Stimulated activated naive CD4-positive, alpha-beta T cell treated with Interleukin-2 at 50 U/mL for 16 hours (primary cell): ENCODE measurements around the gene FSCN2.

Source experiments
- DNase-seq: peaks from one replicate; lab custom pipeline; 2025; lab: John Stamatoyannopoulos, UW

FSCN2 gene, protein sequence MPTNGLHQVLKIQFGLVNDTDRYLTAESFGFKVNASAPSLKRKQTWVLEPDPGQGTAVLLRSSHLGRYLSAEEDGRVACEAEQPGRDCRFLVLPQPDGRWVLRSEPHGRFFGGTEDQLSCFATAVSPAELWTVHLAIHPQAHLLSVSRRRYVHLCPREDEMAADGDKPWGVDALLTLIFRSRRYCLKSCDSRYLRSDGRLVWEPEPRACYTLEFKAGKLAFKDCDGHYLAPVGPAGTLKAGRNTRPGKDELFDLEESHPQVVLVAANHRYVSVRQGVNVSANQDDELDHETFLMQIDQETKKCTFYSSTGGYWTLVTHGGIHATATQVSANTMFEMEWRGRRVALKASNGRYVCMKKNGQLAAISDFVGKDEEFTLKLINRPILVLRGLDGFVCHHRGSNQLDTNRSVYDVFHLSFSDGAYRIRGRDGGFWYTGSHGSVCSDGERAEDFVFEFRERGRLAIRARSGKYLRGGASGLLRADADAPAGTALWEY

DNA sequence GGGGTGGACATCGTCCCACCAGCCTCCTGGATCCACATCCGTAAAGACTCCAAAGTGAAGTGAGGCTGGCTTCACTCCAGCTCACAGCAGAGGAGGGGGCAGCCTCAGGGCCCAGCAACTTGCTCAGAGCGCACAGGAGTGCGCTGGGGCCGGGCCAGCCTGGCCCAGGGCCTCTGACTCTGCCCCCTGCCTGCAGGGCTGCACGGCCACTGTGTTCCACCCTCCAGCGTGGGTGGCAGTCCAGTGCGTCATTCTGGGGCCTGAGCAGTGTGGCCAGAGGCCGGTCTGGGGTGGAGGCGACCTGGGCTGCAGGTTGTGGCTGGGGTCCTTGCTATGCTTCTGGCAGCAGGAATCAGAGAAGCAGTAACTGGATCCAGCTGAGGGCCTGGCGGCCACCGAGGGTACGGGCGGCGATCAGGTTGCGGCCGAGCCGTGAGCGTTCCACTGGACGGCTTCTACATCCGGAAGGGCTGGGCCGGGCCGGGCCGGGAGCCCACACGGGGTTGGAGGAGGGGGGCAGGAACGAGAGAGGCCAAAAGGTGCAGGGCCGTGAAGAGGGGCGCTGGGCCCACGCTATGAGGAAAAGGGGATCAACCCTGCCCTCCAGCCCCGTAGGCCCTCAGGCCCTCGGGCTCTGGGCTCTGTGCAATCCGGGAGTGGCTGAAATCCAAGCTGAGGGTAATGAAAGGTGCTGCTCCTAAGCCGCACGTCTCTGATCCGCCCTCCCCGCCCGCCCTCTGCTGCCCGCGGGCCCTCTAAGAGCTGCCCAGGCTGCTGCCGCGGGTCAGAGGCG, at the start of gene FSCN2:
FSCN2 (plus strand) TSS at position 787 of the 793 bp plus-strand sequence. CDS start 155 bp downstream, outside the sequence.
- no peak for DNase-seq

DNA sequence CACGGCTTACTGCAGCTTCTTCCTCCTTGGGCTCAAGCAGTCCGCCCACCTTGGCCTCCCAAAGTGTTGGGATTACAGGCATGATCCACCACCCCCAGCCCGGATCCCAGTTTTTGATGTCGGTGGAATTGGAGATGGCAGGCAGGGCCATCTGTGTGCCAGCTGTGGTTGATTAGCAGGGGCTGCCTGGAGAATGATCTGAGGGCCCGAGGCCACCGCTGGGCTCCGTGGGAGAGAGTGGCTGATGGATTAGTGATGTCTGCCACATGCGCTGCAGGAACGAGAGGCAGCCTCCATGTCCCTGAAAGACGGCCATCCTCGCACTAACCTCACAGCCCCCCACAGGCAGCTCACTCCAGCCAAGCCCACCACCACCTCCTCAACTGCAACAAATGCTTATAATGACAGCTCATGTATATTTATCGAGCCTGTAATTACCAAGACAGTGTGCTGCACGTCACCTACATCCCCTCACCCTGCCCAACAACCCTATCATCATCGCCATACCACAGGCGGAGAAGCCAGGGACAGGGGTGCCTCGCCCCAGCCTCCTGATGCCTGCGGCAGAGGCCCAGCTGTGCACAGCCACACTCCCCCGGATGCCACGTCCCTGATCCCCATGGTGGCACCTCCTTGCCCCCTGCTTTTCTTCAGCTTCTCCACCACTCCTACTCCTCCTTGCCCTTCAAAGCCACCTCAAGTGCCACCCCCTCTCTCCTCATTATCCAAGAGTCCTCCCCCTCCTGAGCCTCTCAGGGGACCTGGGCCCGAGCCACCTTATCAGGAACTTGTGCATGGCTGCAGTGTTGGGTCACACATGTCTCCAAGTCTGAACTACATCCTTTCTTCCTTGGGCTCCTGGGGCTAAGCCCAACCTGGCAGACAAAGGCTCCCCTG, 48.8 kb upstream of the FSCN2 start:
- no peak for DNase-seq

DNA sequence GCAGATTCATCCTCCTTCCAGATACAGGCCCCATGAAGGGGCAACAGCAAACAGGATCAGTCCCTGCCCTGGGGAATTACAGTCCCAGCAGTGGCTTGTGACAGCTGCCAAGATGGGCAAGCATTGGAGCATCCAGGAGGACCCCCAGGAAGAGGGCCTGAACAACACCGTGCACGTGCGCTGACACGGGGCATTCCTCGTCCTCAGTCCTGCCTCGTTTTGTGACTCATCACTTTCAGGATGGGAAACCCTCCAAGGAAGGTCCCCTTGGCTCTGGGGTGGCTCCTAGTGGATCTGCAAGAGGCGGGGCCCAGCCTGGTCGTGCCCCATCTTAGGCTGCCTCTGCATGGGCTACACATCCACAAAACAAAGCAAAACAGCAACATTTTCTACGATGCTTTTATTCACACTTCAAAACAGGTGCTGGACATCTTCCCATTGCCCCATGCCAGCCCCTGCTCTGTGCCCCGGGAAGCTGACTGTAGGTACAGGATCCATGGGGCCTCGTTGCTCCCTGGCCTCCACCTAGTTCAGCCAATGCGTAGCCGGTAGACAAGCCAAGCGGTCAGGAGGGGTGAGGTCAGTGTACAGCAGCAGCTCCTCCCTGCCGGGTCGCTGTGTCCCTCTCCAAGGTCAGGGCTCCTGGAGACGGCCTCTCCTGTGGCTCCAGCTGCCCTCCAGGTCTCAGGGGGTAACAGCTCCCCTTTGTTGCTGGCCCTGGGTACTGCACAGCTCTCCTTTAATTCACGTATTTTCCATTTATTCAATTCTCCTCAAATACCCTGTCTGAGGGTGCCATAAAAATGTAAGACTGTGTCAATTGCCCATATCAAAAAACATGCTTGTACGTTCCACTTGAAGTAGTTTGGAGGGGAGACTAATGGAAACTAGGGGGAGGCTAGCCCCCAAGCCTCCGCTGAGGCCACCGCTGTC, 47.8 kb upstream of the FSCN2 start:
- DNase-seq = no peak

DNA sequence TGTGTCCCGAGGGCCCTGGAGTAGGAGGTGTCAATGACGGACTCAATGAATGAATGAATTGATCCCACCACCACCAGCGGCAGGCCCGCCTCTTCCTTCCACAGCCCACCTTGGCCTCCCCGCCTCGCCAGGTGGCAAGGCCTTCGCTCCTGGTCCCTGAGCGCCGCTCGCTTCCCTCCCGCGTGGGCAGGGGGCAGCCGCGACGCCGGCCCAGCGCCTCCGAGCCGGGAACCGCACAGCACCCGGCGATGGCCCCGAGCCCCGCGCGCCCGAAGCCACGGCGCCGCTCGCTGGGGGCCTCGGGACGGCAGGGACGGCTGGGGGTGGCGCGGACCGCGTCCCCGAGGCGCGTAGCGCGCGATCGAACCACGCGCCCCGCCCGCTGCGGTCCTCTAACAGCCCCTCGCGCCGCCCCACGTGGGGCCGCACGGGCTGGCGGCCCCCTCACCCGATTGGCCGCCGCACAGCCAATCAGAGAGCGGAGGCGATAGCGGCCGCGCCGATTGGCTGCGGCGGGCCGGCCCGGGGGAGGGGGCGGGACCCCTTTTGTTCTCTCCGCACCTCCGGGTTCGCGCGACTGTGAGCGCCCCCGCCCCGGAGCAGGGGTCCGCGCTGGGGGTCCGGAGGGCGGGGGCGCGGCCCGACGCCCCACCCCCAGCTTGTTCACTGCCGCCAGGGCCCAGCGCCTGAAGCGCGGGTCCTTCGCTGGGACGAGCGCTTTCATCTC, 46.9 kb upstream of the FSCN2 start:
- peak; percentile 28 for DNase-seq

DNA sequence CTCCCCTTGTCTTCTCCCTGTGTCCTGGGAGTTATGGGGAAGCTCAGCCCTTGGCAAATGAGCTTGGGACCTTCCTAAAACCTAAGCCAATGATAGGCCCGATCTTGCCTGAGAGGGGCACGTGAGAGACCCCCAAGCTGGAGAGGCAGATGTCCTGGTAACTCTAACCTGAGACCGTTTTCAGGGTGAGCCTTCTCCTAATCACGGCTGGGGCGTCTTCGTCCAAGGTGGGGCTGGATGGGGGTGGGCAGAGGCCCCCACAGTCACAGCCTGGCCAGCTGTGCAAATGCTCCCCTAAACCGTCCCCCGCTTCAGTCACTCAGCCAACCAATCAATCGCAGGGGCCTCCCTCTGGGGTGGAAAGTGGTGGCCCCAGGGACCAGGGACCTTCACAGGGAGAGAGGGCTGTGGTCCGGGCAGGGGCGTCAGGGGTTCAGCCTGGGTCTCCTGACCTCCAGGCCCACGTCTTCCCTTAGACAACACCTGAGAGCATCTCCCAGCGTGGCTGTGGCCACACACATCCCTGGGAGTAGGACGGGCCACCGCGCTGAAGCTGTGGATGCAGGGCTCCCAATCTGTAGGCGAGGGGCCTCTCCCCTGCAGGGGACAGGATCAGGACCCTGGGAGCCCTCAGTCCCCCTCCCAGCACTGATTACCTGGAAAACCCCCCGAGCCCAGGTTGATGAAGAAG, 46.2 kb upstream of the FSCN2 start:
- no peak for DNase-seq

DNA sequence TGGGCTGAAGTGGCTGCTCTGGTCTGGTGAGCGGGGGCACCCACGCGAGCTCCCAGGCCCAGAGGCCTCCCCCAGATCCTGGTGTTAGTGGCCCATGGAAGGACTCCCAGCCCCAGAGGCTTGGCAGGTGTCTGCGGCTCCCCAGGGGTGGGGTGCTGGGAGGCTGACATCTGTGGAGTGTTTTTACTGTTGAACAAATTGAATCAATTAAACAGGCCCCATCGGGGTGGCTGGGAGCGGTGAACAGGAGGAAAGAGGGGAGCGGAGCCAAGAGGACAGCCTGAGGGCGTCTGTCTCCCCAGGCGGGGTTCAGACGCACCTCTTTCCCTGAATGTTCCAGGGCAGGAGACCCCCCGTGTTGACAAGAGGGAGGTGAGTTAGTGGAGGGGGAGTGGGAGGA, 45.5 kb upstream of the FSCN2 start:
- no peak for DNase-seq

DNA sequence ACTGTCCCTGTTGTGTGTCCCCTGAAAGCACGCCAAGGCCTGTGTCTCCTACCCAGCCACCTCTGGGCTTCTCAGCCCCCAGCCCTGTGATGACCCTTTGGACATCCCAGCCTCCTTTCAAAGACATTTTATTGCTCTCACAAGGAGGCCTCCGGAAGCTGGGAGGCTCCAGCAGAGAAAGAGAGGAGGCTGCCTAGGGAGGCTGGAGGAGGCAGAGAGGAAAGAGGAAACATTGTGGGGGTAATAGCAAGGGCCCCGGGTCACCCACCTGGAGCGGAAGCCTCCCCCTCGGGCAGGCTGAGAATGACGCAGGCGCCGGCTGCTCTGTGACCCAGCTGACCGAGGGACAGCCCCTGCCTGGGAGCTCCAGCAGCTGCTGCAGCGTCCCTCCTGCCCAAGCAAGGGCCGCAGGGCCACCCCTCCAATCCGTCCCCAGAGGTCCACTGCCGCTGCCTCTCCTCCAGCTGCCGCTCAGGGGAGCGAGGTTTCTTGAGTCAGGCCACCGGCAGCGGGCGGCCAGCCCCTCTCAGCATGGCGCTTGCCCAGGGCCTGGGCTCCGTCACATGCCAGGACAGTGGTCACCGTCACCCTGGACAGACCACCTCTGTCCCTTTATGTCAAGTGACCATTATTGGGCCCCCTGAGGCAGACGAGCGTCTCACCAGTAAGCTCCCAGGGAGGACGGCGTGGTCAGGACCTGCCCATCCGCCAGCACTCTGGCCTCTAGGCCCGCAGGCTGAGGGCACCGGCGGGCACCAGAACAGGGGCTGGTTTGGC, 44.9 kb upstream of the FSCN2 start:
- no peak for DNase-seq

DNA sequence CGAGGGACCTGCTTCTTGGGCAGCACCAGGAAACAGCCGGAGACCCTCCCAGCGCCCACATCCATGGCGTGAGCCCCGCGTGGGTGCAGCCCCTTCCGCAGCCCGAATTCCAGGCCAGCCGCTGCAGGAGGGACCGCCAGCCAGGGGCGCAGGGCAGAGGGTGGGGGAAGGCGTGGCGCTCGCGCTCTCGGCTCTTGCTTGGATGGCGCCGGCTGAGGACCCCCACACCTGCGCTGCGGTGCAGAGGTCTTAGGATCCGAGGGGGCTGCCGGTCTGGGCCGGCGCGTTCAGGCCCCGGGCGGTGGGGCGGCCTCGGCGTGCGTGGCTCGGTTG, 44.3 kb upstream of the FSCN2 start:
- no peak for DNase-seq

DNA sequence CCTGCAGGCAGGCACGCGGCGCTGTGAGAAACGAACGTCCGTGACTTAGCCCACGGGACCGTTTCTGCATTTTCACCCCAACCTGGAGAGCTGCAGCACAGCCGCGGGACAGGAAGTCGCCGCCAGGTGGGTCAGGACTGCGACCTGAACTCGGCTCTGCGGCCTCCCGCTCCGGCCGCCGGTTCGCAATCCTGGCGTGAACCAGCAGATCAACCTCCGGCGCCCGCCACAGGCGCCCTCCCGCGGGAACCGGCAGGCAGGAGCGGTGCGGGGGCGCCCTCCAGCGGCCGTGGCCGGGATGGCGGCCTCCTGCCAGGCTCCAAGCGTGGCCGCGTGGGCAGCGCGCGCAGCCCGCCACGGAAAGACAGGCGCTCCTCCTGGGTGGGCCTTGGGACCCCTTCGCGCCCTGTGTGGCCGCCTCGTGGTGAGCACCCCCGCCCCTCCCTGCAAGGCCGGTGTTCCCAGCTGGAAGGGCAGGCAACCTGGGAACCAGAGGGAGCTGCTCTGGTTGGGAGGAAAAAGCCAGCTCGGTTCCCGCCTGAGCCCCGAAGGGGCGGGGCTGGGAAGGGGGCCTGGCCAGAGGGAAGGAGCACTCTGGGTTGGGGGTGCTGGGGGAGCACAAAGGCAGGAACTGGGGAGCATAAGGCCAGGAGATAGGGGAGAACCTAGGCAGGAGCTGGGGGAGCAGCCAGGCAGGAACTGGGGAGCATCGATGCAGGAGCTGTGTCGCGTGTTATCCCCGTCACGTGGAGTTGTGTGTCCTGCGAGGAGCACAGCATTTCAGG, 43.8 kb upstream of the FSCN2 start:
- DNase-seq = peak; percentile 82

DNA sequence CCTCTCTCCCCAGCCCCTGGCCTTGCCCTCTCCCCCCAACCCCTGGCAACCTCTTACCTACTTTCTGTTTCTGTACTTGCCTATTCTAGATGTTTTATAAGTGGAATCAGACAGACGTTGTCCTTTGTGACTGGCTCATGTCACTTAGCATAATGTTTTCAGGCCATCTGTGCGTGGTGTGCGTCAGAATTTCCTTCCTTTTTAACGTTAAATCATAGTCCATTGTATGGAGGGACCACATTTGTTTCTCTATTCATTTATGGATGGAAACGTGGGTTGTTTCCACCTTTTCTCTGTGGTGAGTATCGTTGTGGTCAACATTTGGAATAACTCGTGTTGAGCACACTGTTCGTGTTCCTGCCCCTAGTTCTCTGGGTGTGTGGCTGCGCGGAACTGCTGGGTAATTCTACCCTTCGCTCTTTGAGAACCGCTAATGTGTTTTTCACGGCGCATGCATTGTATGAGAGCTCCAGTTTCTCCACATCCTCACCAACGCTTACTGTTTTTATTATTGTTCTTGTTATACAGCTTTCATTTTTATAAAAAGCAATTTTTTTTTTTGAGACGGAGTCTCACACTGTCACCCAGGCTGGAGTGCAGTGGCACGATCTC, 41.9 kb upstream of the FSCN2 start:
- DNase-seq = no peak

DNA sequence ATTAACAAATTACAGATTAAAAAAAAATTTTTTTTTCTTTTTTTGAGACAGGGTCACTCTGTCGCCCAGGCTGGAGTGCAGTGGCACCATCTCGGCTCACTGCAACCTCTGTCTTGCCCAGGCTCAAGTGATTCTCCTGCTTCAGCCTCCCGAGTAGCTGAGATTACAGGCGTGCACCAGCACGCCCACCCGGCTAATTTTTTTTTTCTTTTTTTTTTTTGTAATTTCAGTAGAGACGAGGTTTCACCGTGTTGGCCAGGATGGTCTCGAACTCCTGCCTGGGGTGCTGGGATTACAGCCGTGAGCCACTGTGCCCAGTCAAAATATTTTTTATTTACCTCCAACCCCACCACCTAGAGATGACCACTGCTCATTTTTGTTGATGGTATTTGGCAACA, 41.1 kb upstream of the FSCN2 start:
- DNase-seq = no peak

DNA sequence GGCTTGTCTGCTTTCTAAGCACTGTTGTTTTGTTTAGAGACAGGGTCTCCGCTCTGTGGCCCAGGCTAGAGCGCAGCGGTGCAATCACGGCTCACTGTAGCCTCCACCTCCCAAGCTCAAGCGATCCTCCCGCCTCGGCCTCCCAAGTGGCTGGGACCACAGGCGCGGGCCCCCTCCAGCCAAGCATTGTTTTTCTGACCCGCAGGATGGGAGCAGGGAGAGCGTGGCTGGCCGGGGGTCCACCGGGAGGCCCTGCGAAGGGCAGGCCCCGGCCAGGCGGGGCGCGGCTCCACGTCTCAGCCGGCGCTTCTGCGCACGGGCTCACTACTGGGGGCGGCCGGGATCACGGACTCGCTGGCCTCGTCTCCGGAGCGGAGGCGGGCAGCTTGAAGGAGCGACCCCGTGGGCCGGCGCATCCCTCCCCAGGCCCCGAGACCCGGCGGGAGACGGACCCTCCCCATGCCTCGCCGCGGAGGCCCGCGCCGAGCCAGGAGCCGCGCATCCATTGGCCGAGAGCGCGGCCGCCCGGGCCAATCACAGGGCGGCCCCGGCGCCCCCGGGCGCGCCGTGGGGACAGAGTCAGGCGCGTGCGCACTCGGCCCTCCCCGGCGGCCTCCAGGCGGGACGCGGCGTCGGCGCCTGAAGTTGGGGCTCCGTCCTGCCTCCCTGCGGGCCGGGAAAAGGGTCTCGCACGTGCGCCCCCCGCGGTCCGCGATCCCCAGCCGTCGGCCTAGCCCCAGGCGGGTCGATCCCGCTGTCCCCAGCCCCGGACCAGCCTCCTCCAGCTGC, 40.5 kb upstream of the FSCN2 start:
- peak; percentile 71 for DNase-seq

DNA sequence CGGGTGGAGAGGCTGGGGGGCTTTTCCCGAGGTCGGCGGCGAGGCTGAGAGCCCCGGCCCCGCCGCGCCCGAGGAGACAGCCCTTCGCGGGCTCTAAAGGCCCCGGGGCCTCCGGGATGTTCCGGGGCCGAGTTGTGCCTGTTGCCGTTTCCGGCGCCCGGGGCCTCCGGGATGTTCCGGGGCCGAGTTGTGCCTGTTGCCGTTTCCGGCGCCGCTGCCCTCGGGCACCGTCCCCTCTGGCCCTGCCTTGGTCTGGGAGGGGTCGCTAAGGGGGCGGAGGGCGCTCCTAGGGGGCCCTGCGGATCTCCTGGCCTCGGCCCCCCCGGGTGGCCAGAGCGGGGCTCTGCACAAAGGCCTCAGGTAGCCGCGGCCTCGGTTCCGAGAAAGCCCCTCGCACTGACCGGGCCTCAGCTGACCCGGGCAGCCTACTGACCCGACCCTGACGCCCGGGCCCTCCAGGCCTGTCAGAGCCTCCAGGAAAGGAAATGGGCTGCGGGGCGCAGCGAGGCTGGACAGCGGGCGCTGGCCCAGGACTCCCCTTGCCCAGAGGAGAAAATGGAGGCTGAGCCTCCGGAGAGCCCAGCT, 39.8 kb upstream of the FSCN2 start:
- no peak for DNase-seq

DNA sequence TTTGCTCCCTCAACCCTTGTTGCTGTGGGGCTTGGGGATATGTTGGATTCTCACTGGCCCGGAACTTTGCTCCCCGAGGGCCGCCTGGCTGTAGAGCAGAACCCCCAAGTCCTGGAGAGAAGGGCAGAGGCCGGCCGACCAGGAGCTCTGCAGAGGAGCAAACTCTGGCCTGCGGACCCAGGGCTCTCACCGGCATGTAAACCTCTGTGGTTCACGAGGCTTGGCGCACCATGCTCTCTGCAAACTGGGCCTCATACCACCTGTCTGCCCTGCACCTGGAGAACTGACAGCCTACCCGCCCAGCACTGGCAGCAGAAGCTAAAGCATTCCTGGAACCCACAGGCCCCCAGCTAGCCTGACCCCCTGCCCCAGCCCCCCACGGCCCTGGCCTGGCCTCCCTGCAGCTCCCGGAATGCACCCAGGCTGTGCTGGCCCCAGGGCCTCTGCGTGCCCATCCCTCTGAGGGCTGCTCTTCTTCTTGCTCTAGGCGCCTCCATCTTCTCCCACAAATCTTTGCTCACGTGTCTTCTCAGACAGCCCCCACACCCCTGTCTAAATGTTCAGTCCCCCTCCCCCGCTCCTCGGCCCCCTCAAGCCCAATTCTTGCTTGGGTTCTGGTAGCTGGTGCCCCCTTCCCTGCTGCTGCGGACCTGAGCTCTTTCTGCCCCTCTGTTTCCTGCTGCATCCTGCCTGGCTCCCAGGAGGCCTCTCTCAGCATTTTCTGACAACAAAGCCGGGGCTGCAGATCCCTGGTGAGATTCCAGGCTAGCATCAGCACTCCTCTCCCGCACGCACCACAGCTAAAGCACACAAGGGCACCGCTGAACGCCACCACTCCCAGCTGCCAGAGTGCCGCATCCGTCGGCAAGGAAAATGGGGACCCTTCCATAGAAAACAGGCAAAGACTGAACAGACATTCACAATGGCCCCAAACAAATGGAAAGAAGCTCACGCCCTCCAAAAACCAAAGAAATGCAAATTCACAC, 38.9 kb upstream of the FSCN2 start:
- no peak for DNase-seq
